Mesenchymal stem cell (in vitro differentiated cells and primary cell): Measurements from ENCODE around the gene PUDP.
"Not testable (repeated sequence)": the region's sequence is repeated elsewhere in the genome, so short reads cannot be mapped to it uniquely, and the experiment has no call there.

ENCODE experiments used
- DNase-seq: peaks from one replicate; pipeline ENCODE4 v3.0.0-alpha.2; 2013
- H2AFZ ChIP-seq: one replicate; pipeline ENCODE4 v1.6.1; 2013; ENCODE audit warnings: low read depth, mild to moderate bottlenecking, control low read depth, inconsistent platforms, low read length, moderate library complexity
- H2AK5ac ChIP-seq: 2 replicates; pipeline ENCODE4 v1.6.1; 2013; ENCODE audit warnings: low read length, moderate library complexity, mild to moderate bottlenecking, inconsistent platforms; ENCODE audit not compliant: severe bottlenecking
- H2BK120ac ChIP-seq: one replicate; pipeline ENCODE4 v1.6.1; 2013; ENCODE audit warnings: low read depth, mild to moderate bottlenecking, inconsistent platforms, low read length, moderate library complexity
- H2BK12ac ChIP-seq, 2 experiments: one replicate each; pipeline ENCODE4 v1.6.1; 2013; ENCODE audit warnings: inconsistent platforms in 2 of 2, low read length in 2 of 2, mild to moderate bottlenecking in 2 of 2, moderate library complexity in 2 of 2, control low read depth in 1 of 2
- H2BK15ac ChIP-seq: one replicate; pipeline ENCODE4 v1.6.1; 2013; ENCODE audit warnings: mild to moderate bottlenecking, low read depth, inconsistent platforms; ENCODE audit not compliant: poor library complexity, severe bottlenecking
- H2BK5ac ChIP-seq: 2 replicates; pipeline ENCODE4 v1.6.1; 2013; ENCODE audit warnings: low read depth, mild to moderate bottlenecking, low read length, control low read depth, inconsistent platforms; ENCODE audit not compliant: poor library complexity, severe bottlenecking
- H3K14ac ChIP-seq, 2 experiments: one replicate each; pipeline ENCODE4 v1.6.1; 2013; ENCODE audit warnings: inconsistent platforms in 2 of 2, low read length in 2 of 2, control low read depth in 1 of 2, mild to moderate bottlenecking in 1 of 2, moderate library complexity in 1 of 2
- H3K18ac ChIP-seq, 2 experiments: one replicate each; pipeline ENCODE4 v1.6.1; 2013; ENCODE audit warnings: inconsistent platforms in 2 of 2, low read length in 2 of 2, control low read depth in 1 of 2, low read depth in 1 of 2, mild to moderate bottlenecking in 1 of 2
- H3K23ac ChIP-seq, 2 experiments: one replicate each; pipeline ENCODE4 v1.6.1; 2013; ENCODE audit warnings: inconsistent platforms in 2 of 2, low read length in 2 of 2, mild to moderate bottlenecking in 2 of 2, moderate library complexity in 2 of 2, control low read depth in 1 of 2
- H3K27ac ChIP-seq: 2 replicates; pipeline ENCODE4 v1.5.1; 2013; ENCODE audit warnings: mild to moderate bottlenecking, moderate library complexity, low read length, control low read depth, inconsistent platforms; ENCODE audit not compliant: poor library complexity, severe bottlenecking
- H3K27me3 ChIP-seq, 2 experiments: 2 replicates each; pipeline versions ENCODE4 v1.6.1 to v1.7.0; 2013; ENCODE audit warnings: low read length in 2 of 2, mild to moderate bottlenecking in 2 of 2, moderate library complexity in 2 of 2, control low read depth in 1 of 2, inconsistent platforms in 1 of 2; ENCODE audit not compliant: control insufficient read depth in 1 of 2, insufficient read depth in 1 of 2
- H3K36me3 ChIP-seq, 2 experiments: 2 replicates each; pipeline versions ENCODE4 v1.6.1 to v1.7.0; 2013; ENCODE audit warnings: low read length in 2 of 2, control low read depth in 1 of 2, inconsistent platforms in 1 of 2, low read depth in 1 of 2, mild to moderate bottlenecking in 1 of 2; ENCODE audit not compliant: insufficient read depth in 2 of 2, control insufficient read depth in 1 of 2
- H3K4ac ChIP-seq, 2 experiments: one replicate each; pipeline ENCODE4 v1.6.1; 2013; ENCODE audit warnings: inconsistent platforms in 2 of 2, low read length in 2 of 2, mild to moderate bottlenecking in 2 of 2, moderate library complexity in 2 of 2, control low read depth in 1 of 2, low read depth in 1 of 2
- H3K4me1 ChIP-seq: 2 replicates; pipeline ENCODE4 v1.6.1; 2013; ENCODE audit warnings: low read depth, low read length, control low read depth; ENCODE audit not compliant: control insufficient read depth, insufficient read depth
- H3K4me2 ChIP-seq: 2 replicates; pipeline ENCODE4 v1.6.1; 2013; ENCODE audit warnings: low read length, mild to moderate bottlenecking, inconsistent platforms; ENCODE audit not compliant: poor library complexity, severe bottlenecking
- H3K4me3 ChIP-seq, 2 experiments: 2 replicates each; pipeline versions ENCODE4 v1.5.1 to v1.7.0; 2013; ENCODE audit warnings: low read length in 2 of 2, mild to moderate bottlenecking in 2 of 2, control low read depth in 1 of 2, low read depth in 1 of 2; ENCODE audit not compliant: insufficient read depth in 1 of 2
- H3K79me1 ChIP-seq: replicated peaks from 2 replicates; pipeline ENCODE4 v1.6.1; 2013; ENCODE audit warnings: mild to moderate bottlenecking, control low read depth, low read length, inconsistent platforms; ENCODE audit not compliant: poor library complexity, severe bottlenecking
- H3K9ac ChIP-seq: 2 replicates; pipeline ENCODE4 v1.7.0; 2013; ENCODE audit warnings: mild to moderate bottlenecking, low read length, moderate library complexity
- H3K9me3 ChIP-seq: 2 replicates; pipeline ENCODE4 v1.7.0; 2013; ENCODE audit warnings: mild to moderate bottlenecking, low read length; ENCODE audit not compliant: control insufficient read depth
- H4K8ac ChIP-seq: one replicate; pipeline ENCODE4 v1.6.1; 2013; ENCODE audit warnings: inconsistent platforms, mild to moderate bottlenecking, low read length, moderate library complexity
- H4K91ac ChIP-seq: one replicate; pipeline ENCODE4 v1.6.1; 2013; ENCODE audit warnings: mild to moderate bottlenecking, low read length, inconsistent platforms
- WGBS: methylation state at CpG from one replicate; pipeline ENCODE4 v1.1.7; 2013; ENCODE audit warnings: mixed read lengths; 5-methylcytosine and 5-hydroxymethylcytosine counted together

PUDP gene

DNA sequence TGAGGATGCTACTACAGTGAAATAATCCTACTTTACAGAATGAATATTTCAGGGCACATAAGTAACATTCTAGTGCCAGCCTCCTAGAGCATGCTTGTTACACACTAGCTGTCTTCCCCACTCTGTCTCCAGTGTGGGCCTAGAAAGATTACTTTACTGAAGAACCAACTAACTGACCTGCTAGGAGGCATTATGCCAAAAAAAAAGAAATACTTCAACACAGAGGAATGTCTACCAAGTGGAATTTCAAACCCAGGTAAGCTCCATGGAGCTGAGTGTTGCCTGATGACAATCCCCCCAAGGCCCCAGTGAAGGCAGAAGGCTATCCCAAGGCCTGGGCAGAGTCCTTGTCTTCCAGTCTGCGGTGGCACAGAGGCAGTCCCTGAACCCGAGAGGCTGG is 41.3 kb downstream of the PUDP start:
- H3K36me3 ChIP-seq: peaks cover 0 to 32% of the 10 kb centered on the region in 2 experiments
- H2BK15ac ChIP-seq: no peak overlapping the region
- no peak overlapping the region for H3K18ac ChIP-seq
- no peak overlapping the region for H3K14ac ChIP-seq
- H3K4me1 ChIP-seq: peaks cover 4% of the 10 kb centered on the region
- no peaks in the 10 kb centered on the region for H3K9me3 ChIP-seq
- no peak overlapping the region for H3K23ac ChIP-seq
- H2BK12ac ChIP-seq: no peak overlapping the region
- peaks cover 9% of the 10 kb centered on the region for H3K79me1 ChIP-seq
- no peak overlapping the region for H3K4ac ChIP-seq
- H4K8ac ChIP-seq: no peak overlapping the region
- no peak for DNase-seq
- no peak overlapping the region for H4K91ac ChIP-seq
- no peaks in the 10 kb centered on the region for H3K27me3 ChIP-seq
- no peak overlapping the region for H2BK5ac ChIP-seq
- no peak overlapping the region for H2BK120ac ChIP-seq
- no peak overlapping the region for H3K4me2 ChIP-seq
- H3K4me3 ChIP-seq: no peak overlapping the region
- H3K27ac ChIP-seq: no peak overlapping the region
- H2AFZ ChIP-seq: no peak overlapping the region
- no peak overlapping the region for H3K9ac ChIP-seq
- H2AK5ac ChIP-seq: no peak overlapping the region
- WGBS: 95% methylated on average over 2 of the region's 2 CpGs

DNA sequence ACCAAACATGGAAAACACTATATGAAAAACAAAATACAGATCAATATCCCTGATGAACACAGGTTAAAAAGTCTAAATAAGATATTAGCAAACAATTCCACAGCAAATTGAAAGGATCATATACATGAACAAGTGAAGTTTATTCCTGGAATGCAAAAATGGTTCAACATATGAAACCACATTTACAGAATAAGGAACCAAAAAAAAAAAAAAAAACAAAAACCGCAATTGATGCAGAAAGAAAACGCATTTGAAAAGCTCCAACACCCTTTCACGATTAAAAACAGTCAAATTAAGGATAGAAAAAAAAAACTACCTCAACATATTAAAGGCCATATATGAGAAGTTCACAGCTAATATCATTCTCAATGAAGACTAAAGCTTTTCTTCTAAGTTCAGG is 45.8 kb downstream of the PUDP start:
- H3K4me2 ChIP-seq: no peak overlapping the region
- H3K18ac ChIP-seq: no peak overlapping the region
- H2AK5ac ChIP-seq: no peak overlapping the region
- H3K9me3 ChIP-seq: no peaks in the 10 kb centered on the region
- no peak overlapping the region for H2BK12ac ChIP-seq
- no peak overlapping the region for H2BK5ac ChIP-seq
- no peaks in the 10 kb centered on the region for H3K27me3 ChIP-seq
- peaks cover 0 to 40% of the 10 kb centered on the region in 2 experiments for H3K36me3 ChIP-seq
- H3K4me1 ChIP-seq: peaks cover 2% of the 10 kb centered on the region
- H3K4me3 ChIP-seq: no peak overlapping the region
- no peak for DNase-seq
- no peak overlapping the region for H4K91ac ChIP-seq
- H2BK120ac ChIP-seq: no peak overlapping the region
- H4K8ac ChIP-seq: no peak overlapping the region
- no peak overlapping the region for H3K23ac ChIP-seq
- WGBS: 30% methylated on average over 2 of the region's 3 CpGs
- no peak overlapping the region for H3K14ac ChIP-seq
- no peak overlapping the region for H3K27ac ChIP-seq
- no peak overlapping the region for H3K4ac ChIP-seq
- no peak overlapping the region for H3K9ac ChIP-seq
- H2AFZ ChIP-seq: no peak overlapping the region
- peaks cover 11% of the 10 kb centered on the region for H3K79me1 ChIP-seq
- no peak overlapping the region for H2BK15ac ChIP-seq

DNA sequence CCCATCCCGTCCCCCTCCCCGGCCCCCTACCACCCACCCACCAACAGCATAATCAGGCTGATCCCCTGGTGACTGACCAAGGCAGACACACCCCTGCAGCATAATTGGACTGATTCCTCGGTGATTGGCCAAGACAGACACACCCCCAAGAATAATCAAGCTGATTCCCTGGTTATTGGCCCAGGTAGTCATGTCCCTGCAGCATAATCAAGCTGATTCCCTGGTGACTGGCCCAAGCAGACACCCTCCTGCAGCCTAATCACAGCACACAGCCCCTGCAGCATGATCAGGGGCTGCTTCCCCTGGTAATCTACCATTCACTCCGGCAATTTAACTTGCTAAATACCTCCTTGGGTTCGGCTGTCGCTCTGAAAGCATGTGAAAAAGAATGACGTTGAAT is 47.9 kb downstream of the PUDP start:
- Histone ChIP-seq H3K4me3 (no peak overlapping the region), H3K27ac (no peak overlapping the region), H2AFZ (no peak overlapping the region), H4K8ac (no peak overlapping the region), H3K79me1 (peaks cover 9% of the 10 kb centered on the region), H3K36me3 (peaks cover 0 to 37% of the 10 kb centered on the region in 2 experiments), H3K4me1 (peaks cover 2% of the 10 kb centered on the region), H3K23ac (no peak overlapping the region), H3K4me2 (no peak overlapping the region), H3K18ac (no peak overlapping the region), H3K9me3 (no peaks in the 10 kb centered on the region), H3K9ac (no peak overlapping the region), H2BK5ac (no peak overlapping the region), H3K27me3 (no peaks in the 10 kb centered on the region), H4K91ac (no peak overlapping the region), H2BK12ac (no peak overlapping the region), H3K14ac (no peak overlapping the region), H2BK15ac (no peak overlapping the region), H2BK120ac (no peak overlapping the region), H2AK5ac (no peak overlapping the region), H3K4ac (no peak overlapping the region)
- DNase-seq: no peak
- WGBS: 82% methylated on average over 6 of the region's 7 CpGs

GRCh38 chrX:7095657-7096056 is 52.3 kb downstream of the PUDP start:
- not testable (repeated sequence) for H2BK15ac ChIP-seq, H2BK5ac ChIP-seq, H2BK12ac ChIP-seq, H3K27ac ChIP-seq, H3K4me3 ChIP-seq, H3K9me3 ChIP-seq, H2AFZ ChIP-seq, H3K4me1 ChIP-seq, H3K4ac ChIP-seq, H3K18ac ChIP-seq, H3K4me2 ChIP-seq, H3K27me3 ChIP-seq, DNase-seq, H4K8ac ChIP-seq, H4K91ac ChIP-seq, H3K9ac ChIP-seq, H2BK120ac ChIP-seq, H3K23ac ChIP-seq, H3K14ac ChIP-seq, H2AK5ac ChIP-seq
- Histone ChIP-seq H3K36me3 (peaks cover 0 to 15% of the 10 kb centered on the region in 2 experiments), H3K79me1 (peaks cover 15% of the 10 kb centered on the region)
- WGBS: 94% methylated on average over 1 of the region's 2 CpGs
